KMS-11 (cell line): ENCODE results near the gene MPV17.

Experiments used
- H2AFZ ChIP-seq: fragments of 200-600 bp; sonication (generic); 2 replicates; pipeline ENCODE4 v1.6.1; 2016; ENCODE audit warnings: antibody characterized with exemption, mixed run types, low read depth
- H3K27ac ChIP-seq: fragments of 200-600 bp; sonication (generic); 2 replicates; pipeline ENCODE4 v1.6.1; 2016; ENCODE audit warnings: mild to moderate bottlenecking, mixed run types
- H3K27me3 ChIP-seq: fragments of 200-600 bp; sonication (generic); 2 replicates; pipeline ENCODE4 v1.6.1; 2017; ENCODE audit warnings: mild to moderate bottlenecking, low read depth, mixed run types, moderate library complexity; ENCODE audit not compliant: insufficient read depth
- H3K36me3 ChIP-seq: fragments of 200-600 bp; sonication (generic); 2 replicates; pipeline ENCODE4 v1.6.1; 2017; ENCODE audit warnings: mild to moderate bottlenecking, mixed run types; ENCODE audit not compliant: insufficient read depth
- H3K4me1 ChIP-seq: fragments of 200-600 bp; sonication (generic); 2 replicates; pipeline ENCODE4 v1.6.1; 2016; ENCODE audit warnings: mild to moderate bottlenecking, low read depth, mixed run types; ENCODE audit not compliant: poor library complexity, severe bottlenecking
- H3K4me2 ChIP-seq: fragments of 200-600 bp; sonication (generic); 2 replicates; pipeline ENCODE4 v1.7.0; 2016; ENCODE audit warnings: mild to moderate bottlenecking, mixed run types
- H3K4me3 ChIP-seq: fragments of 200-600 bp; sonication (generic); IDR thresholded peaks from 2 replicates; pipeline ENCODE4 v1.6.1; 2017; ENCODE audit warnings: low read depth, low read length, mixed read lengths; ENCODE audit not compliant: insufficient read depth
- H3K79me2 ChIP-seq: fragments of 200-600 bp; sonication (generic); 2 replicates; pipeline ENCODE4 v1.6.1; 2016; ENCODE audit warnings: low read depth, mixed run types; ENCODE audit not compliant: insufficient read depth
- H3K9ac ChIP-seq: fragments of 200-600 bp; sonication (generic); 2 replicates; pipeline ENCODE4 v1.6.1; 2016; ENCODE audit warnings: mild to moderate bottlenecking, mixed run types
- H4K20me1 ChIP-seq: fragments of 200-600 bp; sonication (generic); 2 replicates; pipeline ENCODE4 v1.6.1; 2016; ENCODE audit warnings: mild to moderate bottlenecking, mixed run types; ENCODE audit not compliant: insufficient read depth
- TF ChIP-seq, protein P1 (sequence below): fragments of 200-600 bp; sonication (generic); conservative IDR thresholded peaks from 2 replicates; pipeline ENCODE4 v1.6.1; 2017; ENCODE audit warnings: low read depth, mild to moderate bottlenecking, antibody characterized with exemption, low read length, moderate library complexity, mixed read lengths

The MPV17 gene

DNA sequence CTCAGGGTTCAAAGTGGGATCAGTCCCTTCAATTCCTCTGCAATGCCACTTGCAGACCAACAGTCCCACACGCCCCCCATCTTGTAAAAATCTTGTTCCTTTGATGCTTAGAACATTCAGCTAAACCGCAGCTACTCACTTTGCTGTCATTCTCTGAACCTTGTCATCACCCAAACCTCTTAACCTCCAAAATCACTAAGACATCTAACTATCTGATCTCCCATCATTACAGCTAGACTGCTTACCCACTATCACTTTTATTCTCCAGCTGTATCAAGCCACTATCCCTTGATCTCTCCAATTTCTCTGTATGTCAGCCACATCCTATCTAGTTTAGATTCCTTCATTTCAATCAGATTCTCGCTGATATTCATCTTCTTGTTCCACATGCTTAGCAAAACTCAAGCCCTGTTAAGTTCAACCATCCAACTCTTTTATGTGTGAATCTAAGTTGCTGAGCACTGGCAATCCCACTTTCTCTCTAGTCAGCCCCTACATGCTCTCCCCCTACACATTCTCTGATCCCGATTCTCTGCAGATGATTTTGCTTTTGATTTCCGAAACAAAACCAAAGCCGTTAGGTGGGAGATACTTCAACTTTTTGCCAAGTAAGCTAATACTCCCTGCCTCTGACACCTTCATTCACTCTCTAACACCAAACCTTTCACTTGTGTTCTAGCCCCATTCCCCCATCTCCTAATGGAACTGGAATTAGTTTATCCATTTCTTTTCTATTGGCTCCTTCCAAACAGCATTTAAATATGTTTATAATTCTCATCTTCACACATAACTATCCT is 29.1 kb upstream of the MPV17 start:
- Histone ChIP-seq H3K4me1 (peaks cover 55% of the 10 kb centered on the region), H3K27me3 (no peaks in the 10 kb centered on the region), H3K36me3 (no peaks in the 10 kb centered on the region), H3K79me2 (peaks cover 88% of the 10 kb centered on the region), H3K4me2 (peak overlapping the region; percentile 3; the same call in 1 of the 2 replicates), H2AFZ (no peak overlapping the region), H3K27ac (no peak overlapping the region), H3K9ac (no peak overlapping the region), H3K4me3 (no peak overlapping the region), H4K20me1 (0 out of 2 replicates have a peak, but pooled peaks cover 9% of the 10 kb centered on the region)
- TF ChIP-seq, protein P1, sequence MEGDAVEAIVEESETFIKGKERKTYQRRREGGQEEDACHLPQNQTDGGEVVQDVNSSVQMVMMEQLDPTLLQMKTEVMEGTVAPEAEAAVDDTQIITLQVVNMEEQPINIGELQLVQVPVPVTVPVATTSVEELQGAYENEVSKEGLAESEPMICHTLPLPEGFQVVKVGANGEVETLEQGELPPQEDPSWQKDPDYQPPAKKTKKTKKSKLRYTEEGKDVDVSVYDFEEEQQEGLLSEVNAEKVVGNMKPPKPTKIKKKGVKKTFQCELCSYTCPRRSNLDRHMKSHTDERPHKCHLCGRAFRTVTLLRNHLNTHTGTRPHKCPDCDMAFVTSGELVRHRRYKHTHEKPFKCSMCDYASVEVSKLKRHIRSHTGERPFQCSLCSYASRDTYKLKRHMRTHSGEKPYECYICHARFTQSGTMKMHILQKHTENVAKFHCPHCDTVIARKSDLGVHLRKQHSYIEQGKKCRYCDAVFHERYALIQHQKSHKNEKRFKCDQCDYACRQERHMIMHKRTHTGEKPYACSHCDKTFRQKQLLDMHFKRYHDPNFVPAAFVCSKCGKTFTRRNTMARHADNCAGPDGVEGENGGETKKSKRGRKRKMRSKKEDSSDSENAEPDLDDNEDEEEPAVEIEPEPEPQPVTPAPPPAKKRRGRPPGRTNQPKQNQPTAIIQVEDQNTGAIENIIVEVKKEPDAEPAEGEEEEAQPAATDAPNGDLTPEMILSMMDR, result no peak

DNA sequence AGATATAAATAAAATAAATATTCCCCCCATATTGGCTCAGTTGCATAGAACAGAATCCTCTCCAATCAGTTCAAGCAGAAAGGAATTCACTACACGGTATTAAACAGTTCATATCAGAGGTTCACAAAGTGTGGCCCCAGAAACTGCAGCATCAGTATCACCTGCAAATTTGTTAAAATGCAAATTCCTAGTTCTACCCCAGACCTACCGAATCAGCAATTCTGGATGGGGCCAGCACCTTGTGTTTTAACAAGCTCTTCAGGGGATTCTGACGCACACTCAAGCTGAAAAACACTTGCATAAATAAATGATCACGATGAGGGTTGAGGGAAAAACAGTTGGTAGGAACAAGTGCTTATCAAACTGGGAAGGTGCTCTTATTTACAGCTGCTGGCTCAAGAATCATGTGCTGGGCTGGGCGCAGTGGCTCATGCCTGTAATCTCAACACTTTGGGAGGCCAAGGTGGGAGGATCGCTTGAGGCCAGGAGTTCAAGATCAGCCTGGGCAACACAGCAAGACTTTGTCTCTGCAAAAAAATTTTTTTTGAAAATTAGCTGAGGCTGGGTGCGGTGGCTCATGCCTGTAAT is 27.3 kb upstream of the MPV17 start:
- Histone ChIP-seq H4K20me1 (0 out of 2 replicates have a peak, but pooled peaks cover 9% of the 10 kb centered on the region), H3K4me1 (peaks cover 54% of the 10 kb centered on the region), H3K79me2 (peaks cover 93% of the 10 kb centered on the region), H3K36me3 (no peaks in the 10 kb centered on the region), H3K4me2 (peak overlapping the region; percentile 48), H3K27ac (peak overlapping the region; percentile 44; the same call in 1 of the 2 replicates), H3K9ac (0 out of 2 replicates have a peak overlapping the region, but pooled peaks have one; percentile 6), H3K27me3 (no peaks in the 10 kb centered on the region), H2AFZ (no peak overlapping the region), H3K4me3 (no peak overlapping the region)
- TF ChIP-seq, protein P1, result no peak

- TF ChIP-seq, protein P1, result no peak
- Histone ChIP-seq H2AFZ (no peak overlapping the region), H3K36me3 (no peaks in the 10 kb centered on the region; the same call in 1 of the 2 replicates), H3K4me1 (peaks cover 33% of the 10 kb centered on the region), H3K79me2 (peaks cover 79% of the 10 kb centered on the region), H3K27ac (no peak overlapping the region), H3K27me3 (no peaks in the 10 kb centered on the region), H4K20me1 (0 out of 2 replicates have a peak, but pooled peaks cover 9% of the 10 kb centered on the region), H3K4me2 (no peak overlapping the region), H3K9ac (no peak overlapping the region), H3K4me3 (no peak overlapping the region)
These were observed 24.7 kb upstream of the MPV17 start for GRCh38 chr2:27347641-27348040.

GRCh38 chr2:27336173-27336572 is 13.3 kb upstream of the MPV17 start:
- Histone ChIP-seq H3K27ac (no peak overlapping the region), H3K4me1 (no peaks in the 10 kb centered on the region), H2AFZ (no peak overlapping the region), H3K27me3 (no peaks in the 10 kb centered on the region), H3K36me3 (peaks cover 7% of the 10 kb centered on the region; the same call in 1 of the 2 replicates), H3K9ac (no peak overlapping the region), H3K79me2 (no peaks in the 10 kb centered on the region), H3K4me3 (no peak overlapping the region), H4K20me1 (no peaks in the 10 kb centered on the region), H3K4me2 (no peak overlapping the region)
- TF ChIP-seq, protein P1, result no peak
